Neural cell (in vitro differentiated cells): ENCODE measurements around the gene PRSS53. TPM values are rescaled to one million over a fixed set of nuclear protein-coding genes. Genes with fewer than 3 reads are reported as not detected.

ENCODE experiments used
- H2AFZ ChIP-seq: fragments of 200-600, 300-800 bp; sonication (generic), shearing (Covaris generic); 2 replicates; pipeline ENCODE4 v1.6.0; 2014; ENCODE audit warnings: low read depth, mild to moderate bottlenecking, antibody characterized with exemption, low read length, moderate library complexity
- H3F3A ChIP-seq: fragments of 200-600 bp; shearing (Covaris generic); 2 replicates; pipeline ENCODE4 v1.6.1; 2016; ENCODE audit warnings: mild to moderate bottlenecking, moderate library complexity, mixed read lengths, antibody characterized with exemption, low read length; ENCODE audit not compliant: insufficient read depth, poor library complexity, severe bottlenecking
- H3K27ac ChIP-seq: fragments of 200-600, 300-800 bp; sonication (generic), shearing (Covaris generic); 2 replicates; pipeline ENCODE4 v1.5.1; 2014; ENCODE audit warnings: mild to moderate bottlenecking, low read length, moderate library complexity
- H3K27me3 ChIP-seq: fragments of 300-800, 200-600 bp; sonication (generic), shearing (Covaris generic); 2 replicates; pipeline ENCODE4 v1.6.0; 2014; ENCODE audit warnings: mild to moderate bottlenecking, low read depth, low read length, moderate library complexity; ENCODE audit not compliant: insufficient read depth
- H3K36me3 ChIP-seq: fragments of 300-800, 200-600 bp; sonication (generic), shearing (Covaris generic); 2 replicates; pipeline ENCODE4 v1.5.1; 2014; ENCODE audit warnings: mild to moderate bottlenecking, antibody characterized with exemption, low read length, moderate library complexity; ENCODE audit not compliant: insufficient read depth
- H3K4me2 ChIP-seq: fragments of 300-800, 200-600 bp; sonication (generic), shearing (Covaris generic); 2 replicates; pipeline ENCODE4 v1.6.0; 2014; ENCODE audit warnings: mild to moderate bottlenecking, low read length
- H3K4me3 ChIP-seq: fragments of 300-800, 200-600 bp; sonication (generic), shearing (Covaris generic); 2 replicates; pipeline ENCODE4 v1.5.1; 2014; ENCODE audit warnings: mild to moderate bottlenecking, low read length, moderate library complexity
- H3K79me2 ChIP-seq: fragments of 200-600 bp; shearing (Covaris generic); replicated peaks from 2 replicates; pipeline ENCODE4 v1.6.0; 2014; ENCODE audit warnings: mild to moderate bottlenecking, low read length, moderate library complexity; ENCODE audit not compliant: insufficient read depth
- H3K9ac ChIP-seq: fragments of 300-800, 200-600 bp; sonication (generic), shearing (Covaris generic); 2 replicates; pipeline ENCODE4 v1.6.1; 2016; ENCODE audit warnings: mild to moderate bottlenecking, low read length, mixed read lengths
- H3K9me2 ChIP-seq: fragments of 200-600 bp; shearing (Covaris generic); 2 replicates; pipeline ENCODE4 v1.6.1; 2016; ENCODE audit warnings: mild to moderate bottlenecking, low read length, mixed read lengths; ENCODE audit not compliant: insufficient read depth
- H3K9me3 ChIP-seq: fragments of 200-600, 300-800 bp; sonication (generic), shearing (Covaris generic); 2 replicates; pipeline ENCODE4 v1.6.1; 2016; ENCODE audit warnings: mild to moderate bottlenecking, mixed run types, low read length, moderate library complexity, mixed read lengths
- H4K20me1 ChIP-seq: fragments of 200-600 bp; shearing (Covaris generic); 2 replicates; pipeline ENCODE4 v1.6.1; 2016; ENCODE audit warnings: mild to moderate bottlenecking, mixed run types; ENCODE audit not compliant: insufficient read depth
- CTCF ChIP-seq: fragments of 450-650 bp; IDR thresholded peaks from 2 replicates; pipeline ENCODE4 v1.5.1; 2014; ENCODE audit warnings: antibody characterized with exemption, mild to moderate bottlenecking, moderate library complexity; ENCODE audit not compliant: poor library complexity, severe bottlenecking
- EP300 ChIP-seq: fragments of 450-650 bp; conservative IDR thresholded peaks from 2 replicates; pipeline ENCODE4 v1.6.1; 2014; ENCODE audit warnings: antibody characterized with exemption, mild to moderate bottlenecking, moderate library complexity; ENCODE audit not compliant: poor library complexity, severe bottlenecking
- EZH2 ChIP-seq: fragments of 200-600, 300-800 bp; shearing (Covaris generic), sonication (generic); IDR thresholded peaks from 2 replicates; pipeline ENCODE4 v1.6.1; 2014; ENCODE audit warnings: antibody characterized with exemption, low read length, borderline replicate concordance, mild to moderate bottlenecking; ENCODE audit not compliant: insufficient read depth, poor library complexity, severe bottlenecking
- MXI1 ChIP-seq: fragments of 450-650 bp; conservative IDR thresholded peaks from 2 replicates; pipeline ENCODE4 v1.6.1; 2014; ENCODE audit warnings: antibody characterized with exemption, mild to moderate bottlenecking; ENCODE audit not compliant: poor library complexity, severe bottlenecking
- POLR2AphosphoS5 ChIP-seq: IDR thresholded peaks from 2 replicates; pipeline ENCODE4 v1.6.1; 2012
- RAD21 ChIP-seq: fragments of 450-650 bp; conservative IDR thresholded peaks from 2 replicates; pipeline ENCODE4 v1.6.1; 2014; ENCODE audit warnings: antibody characterized with exemption, mild to moderate bottlenecking, moderate library complexity
- SMC3 ChIP-seq: fragments of 450-650 bp; conservative IDR thresholded peaks from 2 replicates; pipeline ENCODE4 v1.6.1; 2014; ENCODE audit warnings: antibody characterized with exemption, mild to moderate bottlenecking, moderate library complexity; ENCODE audit not compliant: poor library complexity
- TAF1 ChIP-seq: IDR thresholded peaks from 2 replicates; pipeline ENCODE4 v1.6.1; 2012; ENCODE audit warnings: low read depth
- polyA plus RNA-seq: library from polyadenylated mRNA; depleted of rRNA; stranded (reverse); fragments of >200 nt; gene quantifications from 2 replicates; pipeline ENCODE4 v1.2.3, GENCODE V29; 2014
- TF ChIP-seq, protein P1 (sequence below): IDR thresholded peaks from 2 replicates; pipeline ENCODE4 v1.6.1; 2012; ENCODE audit warnings: borderline replicate concordance

PRSS53 gene
- polyA plus RNA-seq, 1 donor from 2014 or later = 9.3 TPM

DNA sequence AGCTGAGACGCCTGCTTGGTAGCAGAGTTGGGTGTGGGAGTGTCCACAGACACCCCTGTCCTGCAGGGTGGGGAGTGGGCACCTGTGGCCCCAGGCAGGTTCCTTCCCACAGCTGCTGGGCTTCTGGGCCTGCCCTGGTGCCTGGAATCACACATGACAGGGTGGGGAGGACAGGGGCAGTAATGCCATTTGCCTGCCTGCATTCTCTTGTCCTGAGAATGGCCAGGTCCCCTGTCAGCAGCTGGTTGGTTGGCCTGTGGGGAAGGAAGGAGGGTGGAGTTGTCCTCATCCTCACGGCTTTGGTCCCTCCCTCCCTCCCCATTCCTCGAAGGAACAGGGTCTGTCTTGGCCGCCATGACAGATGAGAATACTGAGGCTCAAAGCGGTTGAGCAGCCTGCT is 5.2 kb downstream of the PRSS53 start:
- Histone ChIP-seq H3K36me3 (peaks cover 11% of the 10 kb centered on the region), H3K27ac (no peak overlapping the region), H3K9ac (no peak overlapping the region)

GRCh38 chr16:31083081-31083480 is 5.7 kb downstream of the PRSS53 start:
- Histone ChIP-seq H3K9me3 (no peaks in the 10 kb centered on the region), H3K4me3 (no peak overlapping the region), H3K4me2 (no peak overlapping the region), H3K27me3 (no peaks in the 10 kb centered on the region), H3K36me3 (peaks cover 11% of the 10 kb centered on the region), H3K9ac (no peak overlapping the region), H3K9me2 (no peaks in the 10 kb centered on the region), H4K20me1 (no peaks in the 10 kb centered on the region), H3F3A (no peaks in the 10 kb centered on the region), H3K79me2 (peaks cover under 1% of the 10 kb centered on the region), H3K27ac (no peak overlapping the region), H2AFZ (no peak overlapping the region)
- TF ChIP-seq POLR2AphosphoS5 (no peak), MXI1 (no peak), EP300 (no peak), RAD21 (no peak), TAF1 (no peak), EZH2 (no peak), SMC3 (no peak), CTCF (no peak)
- TF ChIP-seq, protein P1, sequence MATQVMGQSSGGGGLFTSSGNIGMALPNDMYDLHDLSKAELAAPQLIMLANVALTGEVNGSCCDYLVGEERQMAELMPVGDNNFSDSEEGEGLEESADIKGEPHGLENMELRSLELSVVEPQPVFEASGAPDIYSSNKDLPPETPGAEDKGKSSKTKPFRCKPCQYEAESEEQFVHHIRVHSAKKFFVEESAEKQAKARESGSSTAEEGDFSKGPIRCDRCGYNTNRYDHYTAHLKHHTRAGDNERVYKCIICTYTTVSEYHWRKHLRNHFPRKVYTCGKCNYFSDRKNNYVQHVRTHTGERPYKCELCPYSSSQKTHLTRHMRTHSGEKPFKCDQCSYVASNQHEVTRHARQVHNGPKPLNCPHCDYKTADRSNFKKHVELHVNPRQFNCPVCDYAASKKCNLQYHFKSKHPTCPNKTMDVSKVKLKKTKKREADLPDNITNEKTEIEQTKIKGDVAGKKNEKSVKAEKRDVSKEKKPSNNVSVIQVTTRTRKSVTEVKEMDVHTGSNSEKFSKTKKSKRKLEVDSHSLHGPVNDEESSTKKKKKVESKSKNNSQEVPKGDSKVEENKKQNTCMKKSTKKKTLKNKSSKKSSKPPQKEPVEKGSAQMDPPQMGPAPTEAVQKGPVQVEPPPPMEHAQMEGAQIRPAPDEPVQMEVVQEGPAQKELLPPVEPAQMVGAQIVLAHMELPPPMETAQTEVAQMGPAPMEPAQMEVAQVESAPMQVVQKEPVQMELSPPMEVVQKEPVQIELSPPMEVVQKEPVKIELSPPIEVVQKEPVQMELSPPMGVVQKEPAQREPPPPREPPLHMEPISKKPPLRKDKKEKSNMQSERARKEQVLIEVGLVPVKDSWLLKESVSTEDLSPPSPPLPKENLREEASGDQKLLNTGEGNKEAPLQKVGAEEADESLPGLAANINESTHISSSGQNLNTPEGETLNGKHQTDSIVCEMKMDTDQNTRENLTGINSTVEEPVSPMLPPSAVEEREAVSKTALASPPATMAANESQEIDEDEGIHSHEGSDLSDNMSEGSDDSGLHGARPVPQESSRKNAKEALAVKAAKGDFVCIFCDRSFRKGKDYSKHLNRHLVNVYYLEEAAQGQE = no peak

More for the DNA sequence above, 5.2 kb downstream of the PRSS53 start:
- TF ChIP-seq MXI1 (no peak), EP300 (no peak), POLR2AphosphoS5 (no peak), CTCF (no peak), SMC3 (no peak)
- Histone ChIP-seq H3K4me3 (no peak overlapping the region), H3K9me3 (no peaks in the 10 kb centered on the region), H3K79me2 (no peaks in the 10 kb centered on the region), H4K20me1 (no peaks in the 10 kb centered on the region), H3F3A (no peaks in the 10 kb centered on the region), H2AFZ (no peak overlapping the region), H3K4me2 (no peak overlapping the region), H3K9me2 (no peaks in the 10 kb centered on the region), H3K27me3 (no peaks in the 10 kb centered on the region)
